Measurements from ENCODE around the gene MYO3B. TPM values are rescaled to one million over a fixed set of nuclear protein-coding genes. Genes with fewer than 3 reads are reported as not detected.
A peak's percentile ranks its signal among the peaks of the same experiment; 100 is the strongest.

Gene MYO3B
- total and polyA plus RNA-seq, 2 of the 8 experiments (the other 6 are each of a cell fraction or from before 2014, with no cell fraction given): 0.17 to 0.19 TPM

DNA sequence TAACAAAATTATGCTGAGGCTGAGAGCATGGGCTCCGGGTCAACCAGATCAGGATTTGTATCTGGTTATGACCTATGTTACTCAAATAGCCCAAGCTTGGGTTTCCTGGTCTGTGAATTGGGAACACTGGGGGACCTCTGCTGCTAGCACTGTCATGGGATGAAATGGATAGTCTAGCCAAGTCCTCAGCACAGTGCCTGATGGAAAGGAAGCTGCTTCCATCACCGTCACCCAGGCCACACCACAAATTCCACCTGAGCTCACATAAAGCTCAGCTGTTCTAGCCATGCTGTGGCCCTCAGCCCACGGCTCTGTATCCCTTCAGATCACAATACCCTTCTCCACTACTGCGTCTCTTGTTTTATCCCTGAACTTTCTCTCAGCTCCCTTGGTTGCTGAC is 357.6 kb downstream of the MYO3B start:
- Histone ChIP-seq H3K18ac (ENCODE audit: extremely low read depth, low read length) (no peak overlapping the region), H4K5ac (ENCODE audit: insufficient read length, low read depth, low read length) (no peak overlapping the region), H3K4me1 (replicated peaks in 1 of 4; ENCODE audit: control insufficient read depth in 3 of 4, insufficient read depth in 4 of 4, low read length in 3 of 4) (peaks cover 0 to 2% (median under 1%) of the 10 kb centered on the region in 4 experiments; a peak in 2 of 7 replicates), H3K56ac (replicated peaks; ENCODE audit: insufficient read length, low read depth, low read length) (no peak overlapping the region), H3K27ac (ENCODE audit: low read depth, low read length) (no peak overlapping the region), H2AFZ (ENCODE audit: low read length) (no peak overlapping the region; the same call in 1 of the 2 replicates), H3K79me1 (ENCODE audit: low read depth, low read length) (no peaks in the 10 kb centered on the region), H3K4me3 (ENCODE audit: extremely low read depth in 1 of 4, insufficient read depth in 2 of 4, low read depth in 3 of 4, low read length in 4 of 4) (no peak overlapping the region), H3K4ac (replicated peaks; ENCODE audit: insufficient read length, low read depth, low read length) (no peak overlapping the region), H4K91ac (replicated peaks; ENCODE audit: insufficient read length, low read length) (no peak overlapping the region), H4K20me1 (replicated peaks in 1 of 2; ENCODE audit: control insufficient read depth in 1 of 2, insufficient read depth in 2 of 2, low read length in 2 of 2) (no peaks in the 10 kb centered on the region), H2BK12ac (ENCODE audit: low read depth, low read length) (no peak overlapping the region), H3K79me2 (ENCODE audit: control insufficient read depth in 1 of 2, insufficient read depth in 2 of 2, low read length in 2 of 2) (no peaks in the 10 kb centered on the region), H2BK120ac (replicated peaks; ENCODE audit: low read depth, low read length) (no peak overlapping the region), H3K36me3 (ENCODE audit: control insufficient read depth in 2 of 4, insufficient read depth in 4 of 4, low read length in 3 of 4) (no peaks in the 10 kb centered on the region), H2BK20ac (ENCODE audit: low read length) (no peak overlapping the region), H3K9me3 (ENCODE audit: insufficient read depth in 2 of 2, low read depth in 1 of 2, low read length in 1 of 2) (no peaks in the 10 kb centered on the region), H3K14ac (ENCODE audit: insufficient read length) (peak overlapping the region; percentile 81), H2BK15ac (ENCODE audit: low read length) (peak overlapping the region; percentile 33; the same call in 1 of the 2 replicates), H3K27me3 (replicated peaks in 1 of 4; ENCODE audit: control insufficient read depth in 3 of 4, extremely low read depth in 1 of 4, insufficient read depth in 3 of 4, low read length in 3 of 4) (no peaks in the 10 kb centered on the region), H2BK5ac (ENCODE audit: low read depth, low read length) (no peak overlapping the region), H3K23me2 (ENCODE audit: low read depth, low read length) (no peaks in the 10 kb centered on the region), H3K4me2 (ENCODE audit: insufficient read depth in 1 of 2, low read depth in 2 of 2, low read length in 2 of 2) (no peak overlapping the region), H3K9ac (replicated peaks in 1 of 4; ENCODE audit: extremely low read depth in 1 of 4, low read depth in 3 of 4, low read length in 3 of 4) (no peak overlapping the region), H2AK5ac (ENCODE audit: low read depth, low read length) (no peak overlapping the region), H4K8ac (ENCODE audit: extremely low read depth, insufficient read depth, low read length) (no peak overlapping the region), H3K23ac (ENCODE audit: insufficient read length) (no peak overlapping the region)
- ChIA-PET CTCF (ENCODE audit: partially characterized antibody) (interaction anchor here (0.5 to 0.9 kb wide), 4 partner anchors 20 to 337 kb away, joined by 3 to 5 read pairs (median 3); no protein-coding TSS in a partner anchor), POLR2A (ENCODE audit: partially characterized antibody) (no interaction called here)
- DNase-seq (ENCODE audit: low read depth in 1 of 2, low spot score in 2 of 2) (no peak), FAIRE-seq (no peak)
- 89% methylated on average over 4 of the region's 4 CpGs; no CpG with 5 or more reads in 1 of the 2 experiments for WGBS, 2 experiments (ENCODE audit: extremely low coverage in 1 of 2, insufficient coverage in 1 of 2, insufficient read length in 1 of 2, insufficient replicate concordance in 2 of 2, low coverage in 1 of 2, low lambda C conversion rate in 2 of 2, missing lambda C conversion rate in 1 of 2)
- TF ChIP-seq CHD1 (IDR thresholded peaks at IDR 0.05; ENCODE audit: low read depth, low read length): no peak
- TF ChIP-seq JUND (IDR thresholded peaks at IDR 0.05; ENCODE audit: low read length): no peak
- no peak for TF ChIP-seq EP300 (IDR thresholded peaks at IDR 0.05; ENCODE audit: borderline replicate concordance in 1 of 2, low read depth in 2 of 2, low read length in 2 of 2)
- no peak for TF ChIP-seq BACH1 (IDR thresholded peaks at IDR 0.05; ENCODE audit: low read length)
- no peak for TF ChIP-seq FOSL1 (IDR thresholded peaks at IDR 0.05; ENCODE audit: insufficient read depth, low read depth, low read length)
- no peak for TF ChIP-seq EZH2 (IDR thresholded peaks at IDR 0.05; ENCODE audit: low read depth, low read length, severe bottlenecking)
- TF ChIP-seq SIX5 (IDR thresholded peaks at IDR 0.05; ENCODE audit: low read depth, low read length): no peak
- TF ChIP-seq RFX5 (IDR thresholded peaks at IDR 0.05; ENCODE audit: borderline replicate concordance, low read depth, low read length): no peak
- no peak for TF ChIP-seq SP2 (IDR thresholded peaks at IDR 0.05; ENCODE audit: low read length)
- TF ChIP-seq BRCA1 (IDR thresholded peaks at IDR 0.05; ENCODE audit: low read depth, low read length): no peak
- TF ChIP-seq RAD21 (IDR thresholded peaks at IDR 0.05 in 1 of 2, conservative IDR thresholded peaks at IDR 0.05 in 1 of 2; ENCODE audit: low read depth in 2 of 2, low read length in 2 of 2): no peak
- no peak for TF ChIP-seq RBBP5 (IDR thresholded peaks at IDR 0.05; ENCODE audit: borderline replicate concordance, low read depth, low read length)
- no peak for TF ChIP-seq EGR1 (IDR thresholded peaks at IDR 0.05; ENCODE audit: borderline replicate concordance, low read depth, low read length)
